Activated CD8-positive, alpha-beta memory T cell treated with anti-CD3 and anti-CD28 coated beads for 36 hours (primary cell): ENCODE data around the gene IL3. TPM values are rescaled to one million over a fixed set of nuclear protein-coding genes. Genes with fewer than 3 reads are reported as not detected.

Experiments used
- total RNA-seq, 2 experiments: library from RNA; stranded (reverse); gene quantifications; one replicate each; pipeline ENCODE4 v1.2.3, GENCODE V29; 2021

The IL3 gene
- total RNA-seq, 2 experiments from 2014 or later: 68.0 to 68.7 TPM

Other genes with a start within 250 kb of the IL3 start
- gene MEIKIN, start 115.0 kb upstream of the IL3 start, total RNA-seq: not detected
- gene ACSL6, start 49.0 kb upstream of the IL3 start, total RNA-seq: 10 to 100 TPM; 20.9 to 23.4 TPM
- gene CSF2, start 13.1 kb downstream of the IL3 start, total RNA-seq: 100 to 1,000 TPM; 397 to 412 TPM
- 10 to 100 TPM; 15.5 to 18.3 TPM for gene P4HA2, start 167.2 kb downstream of the IL3 start, total RNA-seq
- 1 to 10 TPM; 1.1 to 1.4 TPM for gene PDLIM4, start 197.0 kb downstream of the IL3 start, total RNA-seq
- gene SLC22A4, start 233.7 kb downstream of the IL3 start, total RNA-seq: 1 to 10 TPM; 1.6 to 2.2 TPM